SK-N-SH (cell line): ENCODE results near the gene ITFG2. TPM values are rescaled to one million over a fixed set of nuclear protein-coding genes. Genes with fewer than 3 reads are reported as not detected.

Experiments
- CTCF ChIA-PET: fragments of 300-600, 350-600 bp; formaldehyde crosslinking; extraction: SDS; loops from one replicate; lab custom pipeline; 2021; lab: Yijun Ruan, JAX
- POLR2A ChIA-PET: fragments of 350-600 bp; sonication (Branson Sonifier 250); formaldehyde crosslinking; extraction: SDS; loops from one replicate; lab custom pipeline; 2020; ENCODE audit warnings: antibody characterized with exemption, inconsistent platforms; lab: Yijun Ruan, JAX
- DNase-seq: peaks from one replicate; pipeline ENCODE4 v3.0.0; 2012
- H2AFZ ChIP-seq: fragments of 200-600 bp; sonication (generic); 2 replicates; pipeline ENCODE4 v1.8.1; 2016; ENCODE audit warnings: antibody characterized with exemption, mild to moderate bottlenecking, low read depth
- H3F3A ChIP-seq: fragments of 200-600 bp; sonication (generic); replicated peaks from 2 replicates; pipeline ENCODE3; 2016; ENCODE audit warnings: antibody characterized with exemption, mild to moderate bottlenecking; ENCODE audit not compliant: insufficient read depth
- H3K27ac ChIP-seq, 2 experiments: fragments of 200-500 bp in 1 of 2; fragments of 200-600 bp in 1 of 2; sonication (Bioruptor generic) in 1 of 2; sonication (generic), shearing (Covaris generic) in 1 of 2; 2 replicates each; pipeline versions ENCODE4 v1.5.1 to v1.6.1; 2014 to 2016; ENCODE audit warnings: low read depth in 2 of 2, inconsistent platforms in 1 of 2, low read length in 1 of 2, mild to moderate bottlenecking in 1 of 2, mixed read lengths in 1 of 2
- H3K27me3 ChIP-seq: fragments of 200-600 bp; sonication (generic), shearing (Covaris generic); 2 replicates; pipeline ENCODE4 v1.6.1; 2016; ENCODE audit warnings: mixed run types; ENCODE audit not compliant: insufficient read depth
- H3K36me3 ChIP-seq, 2 experiments: fragments of 200-500 bp in 1 of 2; fragments of 200-600 bp in 1 of 2; sonication (Bioruptor generic) in 1 of 2; sonication (generic) in 1 of 2; replicated peaks in 1 of 2; 2 replicates each; pipeline versions ENCODE3 to v1.5.1; 2014 to 2016; ENCODE audit warnings: low read length in 1 of 2, mild to moderate bottlenecking in 1 of 2; ENCODE audit not compliant: insufficient read depth in 2 of 2, control insufficient read depth in 1 of 2
- H3K4me1 ChIP-seq, 2 experiments: fragments of 200-500 bp in 1 of 2; fragments of 200-600 bp in 1 of 2; sonication (Bioruptor generic) in 1 of 2; sonication (generic), shearing (Covaris generic) in 1 of 2; 2 replicates each; pipeline versions ENCODE4 v1.5.1 to v1.6.1; 2014 to 2016; ENCODE audit warnings: low read depth in 1 of 2, low read length in 1 of 2, mixed run types in 1 of 2; ENCODE audit not compliant: insufficient read depth in 2 of 2, control insufficient read depth in 1 of 2
- H3K4me2 ChIP-seq: fragments of 200-600 bp; sonication (generic), shearing (Covaris generic); 2 replicates; pipeline ENCODE4 v1.6.1; 2017; ENCODE audit warnings: mixed run types
- H3K4me3 ChIP-seq, 2 experiments: fragments of 200-500 bp in 1 of 2; fragments of 200-600 bp in 1 of 2; sonication (Bioruptor generic) in 1 of 2; sonication (generic), shearing (Covaris generic) in 1 of 2; 2 replicates each; pipeline versions ENCODE4 v1.5.1 to v1.8.1; 2014 to 2016; ENCODE audit warnings: low read depth in 2 of 2, inconsistent platforms in 1 of 2, low read length in 1 of 2, mild to moderate bottlenecking in 1 of 2, mixed read lengths in 1 of 2, moderate library complexity in 1 of 2
- H3K79me2 ChIP-seq: fragments of 200-600 bp; sonication (generic); 2 replicates; pipeline ENCODE4 v1.8.1; 2017; ENCODE audit warnings: mild to moderate bottlenecking; ENCODE audit not compliant: insufficient read depth
- H3K9ac ChIP-seq: fragments of 200-600 bp; sonication (generic); 2 replicates; pipeline ENCODE4 v1.6.1; 2017; ENCODE audit warnings: mixed run types
- H3K9me2 ChIP-seq: fragments of 200-600 bp; sonication (generic); 2 replicates; pipeline ENCODE4 v1.6.1; 2017; ENCODE audit warnings: mixed run types
- H3K9me3 ChIP-seq: fragments of 200-600 bp; sonication (generic); 2 replicates; pipeline ENCODE4 v1.6.1; 2017; ENCODE audit warnings: mixed run types, mild to moderate bottlenecking, moderate library complexity
- H4K20me1 ChIP-seq: fragments of 200-600 bp; sonication (generic); 2 replicates; pipeline ENCODE4 v1.6.1; 2017; ENCODE audit warnings: mild to moderate bottlenecking, mixed run types; ENCODE audit not compliant: insufficient read depth
- CHD2 ChIP-seq: fragments of 150-350 bp; IDR thresholded peaks from 2 replicates; pipeline ENCODE4 v1.6.1; 2018; ENCODE audit warnings: low read length; ENCODE audit not compliant: partially characterized antibody
- EP300 ChIP-seq, 2 experiments: IDR thresholded peaks; 2 replicates each; pipeline versions ENCODE4 v1.4.0 to v1.6.1; 2012; ENCODE audit warnings: borderline replicate concordance in 1 of 2, low read depth in 1 of 2, low read length in 1 of 2
- EZH2phosphoT487 ChIP-seq: fragments of 200-600 bp; sonication (generic); IDR thresholded peaks from 2 replicates; pipeline ENCODE4 v1.6.1; 2017; ENCODE audit warnings: low read depth, mixed run types, mild to moderate bottlenecking, antibody characterized with exemption, moderate library complexity, borderline replicate concordance
- FOSL2 ChIP-seq: IDR thresholded peaks from 2 replicates; pipeline ENCODE4 v1.4.0; 2012; ENCODE audit warnings: low read depth, mild to moderate bottlenecking, moderate library complexity, borderline replicate concordance
- FOXJ3 ChIP-seq: sonication (generic); formaldehyde crosslinking; IDR thresholded peaks from 2 replicates; pipeline ENCODE4 v1.5.1; 2020; ENCODE audit warnings: mild to moderate bottlenecking, missing genetic modification reagents
- GABPA ChIP-seq: IDR thresholded peaks from 2 replicates; pipeline ENCODE4 v1.4.0; 2012; ENCODE audit warnings: low read depth, mild to moderate bottlenecking
- JUND ChIP-seq: IDR thresholded peaks from 2 replicates; pipeline ENCODE4 v1.4.0; 2012
- NRF1 ChIP-seq: IDR thresholded peaks from 2 replicates; pipeline ENCODE4 v1.6.1; 2012; ENCODE audit warnings: low read depth, mild to moderate bottlenecking, low read length
- POLR2AphosphoS5 ChIP-seq: IDR thresholded peaks from 2 replicates; pipeline ENCODE4 v1.6.1; 2012; ENCODE audit warnings: low read depth, low read length
- RCOR1 ChIP-seq: fragments of 150-350 bp; IDR thresholded peaks from 2 replicates; pipeline ENCODE4 v1.6.1; 2017; ENCODE audit warnings: antibody characterized with exemption, low read length
- SIN3A ChIP-seq: IDR thresholded peaks from 2 replicates; pipeline ENCODE4 v1.6.1; 2012; ENCODE audit warnings: low read depth, mild to moderate bottlenecking, low read length, moderate library complexity, borderline replicate concordance
- SMC3 ChIP-seq: IDR thresholded peaks from 2 replicates; pipeline ENCODE4 v1.6.1; 2012; ENCODE audit warnings: low read depth, low read length, improper control_type of control experiment
- TCF12 ChIP-seq: IDR thresholded peaks from 2 replicates; pipeline ENCODE4 v1.4.0; 2012
- YY1 ChIP-seq: IDR thresholded peaks from 2 replicates; pipeline ENCODE4 v1.4.0; 2012; ENCODE audit warnings: low read depth, mild to moderate bottlenecking
- WGBS: methylation state at CpG from one replicate; pipeline ENCODE4 v1.1.6; 2017; ENCODE audit warnings: low lambda C conversion rate; 5-methylcytosine and 5-hydroxymethylcytosine counted together
- polyA plus RNA-seq, 3 experiments: library from polyadenylated mRNA; depleted of rRNA; stranded (reverse); fragments of >200 nt; gene quantifications; 2 replicates each; pipeline ENCODE4 v1.2.3, GENCODE V29; 2012
- TF ChIP-seq, protein P1 (sequence below): IDR thresholded peaks from 2 replicates; pipeline ENCODE4 v1.4.0; 2012; ENCODE audit warnings: low read depth, borderline replicate concordance
- TF ChIP-seq, protein P2 (sequence below): IDR thresholded peaks from 2 replicates; pipeline ENCODE4 v1.4.0; 2012; ENCODE audit warnings: low read depth, borderline replicate concordance
- TF ChIP-seq, protein P3 (sequence below): fragments of 150-350 bp; IDR thresholded peaks from 2 replicates; pipeline ENCODE4 v1.6.1; 2016; ENCODE audit warnings: mild to moderate bottlenecking, low read depth, low read length

The ITFG2 gene
- polyA plus RNA-seq, 1 of the 3 experiments (the other 2 are of a cell fraction) = 27.2 TPM

DNA sequence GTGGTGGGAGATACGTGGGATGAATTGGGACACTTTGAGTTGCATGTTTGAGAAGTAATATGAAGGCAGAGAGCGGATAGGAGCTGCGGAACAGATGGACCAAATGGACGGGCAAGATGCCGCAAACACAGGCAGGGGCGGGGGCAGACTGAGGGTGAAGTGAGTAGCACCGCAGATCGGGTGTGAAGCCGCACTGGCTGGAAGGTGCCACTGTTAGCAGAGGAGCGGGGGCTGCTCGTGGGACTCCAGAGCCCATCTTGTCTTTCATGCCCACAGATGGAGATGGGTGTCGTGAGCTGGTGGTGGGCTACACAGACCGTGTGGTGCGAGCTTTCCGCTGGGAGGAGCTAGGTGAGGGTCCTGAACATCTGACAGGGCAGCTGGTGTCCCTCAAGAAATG lies 7.3 kb downstream of the ITFG2 start (continued):
- TF ChIP-seq, protein P1, sequence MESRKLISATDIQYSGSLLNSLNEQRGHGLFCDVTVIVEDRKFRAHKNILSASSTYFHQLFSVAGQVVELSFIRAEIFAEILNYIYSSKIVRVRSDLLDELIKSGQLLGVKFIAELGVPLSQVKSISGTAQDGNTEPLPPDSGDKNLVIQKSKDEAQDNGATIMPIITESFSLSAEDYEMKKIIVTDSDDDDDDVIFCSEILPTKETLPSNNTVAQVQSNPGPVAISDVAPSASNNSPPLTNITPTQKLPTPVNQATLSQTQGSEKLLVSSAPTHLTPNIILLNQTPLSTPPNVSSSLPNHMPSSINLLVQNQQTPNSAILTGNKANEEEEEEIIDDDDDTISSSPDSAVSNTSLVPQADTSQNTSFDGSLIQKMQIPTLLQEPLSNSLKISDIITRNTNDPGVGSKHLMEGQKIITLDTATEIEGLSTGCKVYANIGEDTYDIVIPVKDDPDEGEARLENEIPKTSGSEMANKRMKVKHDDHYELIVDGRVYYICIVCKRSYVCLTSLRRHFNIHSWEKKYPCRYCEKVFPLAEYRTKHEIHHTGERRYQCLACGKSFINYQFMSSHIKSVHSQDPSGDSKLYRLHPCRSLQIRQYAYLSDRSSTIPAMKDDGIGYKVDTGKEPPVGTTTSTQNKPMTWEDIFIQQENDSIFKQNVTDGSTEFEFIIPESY = no peak
- TF ChIP-seq FOSL2 (no peak), JUND (no peak), RCOR1 (no peak), FOXJ3 (CRISPR knock-in tag) (no peak), SIN3A (no peak)

DNA sequence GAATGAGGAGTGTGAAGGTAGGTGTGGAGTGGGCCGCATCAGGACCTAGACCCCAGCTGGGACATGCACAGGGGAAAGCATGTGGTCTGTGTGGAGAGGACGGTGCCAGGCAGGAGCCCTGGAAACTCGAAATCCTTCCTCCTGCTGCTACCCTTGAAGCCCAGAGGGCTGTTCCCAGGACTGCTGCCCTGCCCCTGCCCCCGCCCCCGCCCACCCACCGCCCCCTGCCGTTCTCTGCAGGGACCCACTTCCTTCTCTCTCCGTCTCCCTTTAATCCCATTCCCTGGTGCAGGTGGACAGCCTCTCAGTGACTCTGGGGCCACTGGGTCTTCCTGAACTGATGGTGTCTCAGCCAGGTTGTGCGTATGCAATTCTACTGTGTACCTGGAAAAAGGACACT lies 8.0 kb downstream of the ITFG2 start:
- no peak overlapping the region for H3K9ac ChIP-seq
- CTCF ChIA-PET = interaction anchor here (0.8 to 1.5 kb wide), 2 partner anchors 25 to 123 kb away, joined by 3 to 4 read pairs; no protein-coding TSS in a partner anchor
- no peaks in the 10 kb centered on the region for H3K4me1 ChIP-seq
- POLR2A ChIA-PET = no interaction called here
- H3K79me2 ChIP-seq = peaks cover 2% of the 10 kb centered on the region
- no peaks in the 10 kb centered on the region for H3K27me3 ChIP-seq
- H3K9me2 ChIP-seq = no peaks in the 10 kb centered on the region
- H3K4me2 ChIP-seq = no peak overlapping the region
- no peaks in the 10 kb centered on the region for H3K9me3 ChIP-seq
- WGBS = 94% methylated on average over 8 of the region's 9 CpGs
- no peak for TF ChIP-seq FOSL2
- TF ChIP-seq, protein P2, sequence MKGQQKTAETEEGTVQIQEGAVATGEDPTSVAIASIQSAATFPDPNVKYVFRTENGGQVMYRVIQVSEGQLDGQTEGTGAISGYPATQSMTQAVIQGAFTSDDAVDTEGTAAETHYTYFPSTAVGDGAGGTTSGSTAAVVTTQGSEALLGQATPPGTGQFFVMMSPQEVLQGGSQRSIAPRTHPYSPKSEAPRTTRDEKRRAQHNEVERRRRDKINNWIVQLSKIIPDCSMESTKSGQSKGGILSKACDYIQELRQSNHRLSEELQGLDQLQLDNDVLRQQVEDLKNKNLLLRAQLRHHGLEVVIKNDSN = no peak
- TF ChIP-seq SMC3 = no peak
- TF ChIP-seq GABPA = no peak
- no peak for TF ChIP-seq EZH2phosphoT487
- no peak for TF ChIP-seq CHD2
- TF ChIP-seq, protein P3, sequence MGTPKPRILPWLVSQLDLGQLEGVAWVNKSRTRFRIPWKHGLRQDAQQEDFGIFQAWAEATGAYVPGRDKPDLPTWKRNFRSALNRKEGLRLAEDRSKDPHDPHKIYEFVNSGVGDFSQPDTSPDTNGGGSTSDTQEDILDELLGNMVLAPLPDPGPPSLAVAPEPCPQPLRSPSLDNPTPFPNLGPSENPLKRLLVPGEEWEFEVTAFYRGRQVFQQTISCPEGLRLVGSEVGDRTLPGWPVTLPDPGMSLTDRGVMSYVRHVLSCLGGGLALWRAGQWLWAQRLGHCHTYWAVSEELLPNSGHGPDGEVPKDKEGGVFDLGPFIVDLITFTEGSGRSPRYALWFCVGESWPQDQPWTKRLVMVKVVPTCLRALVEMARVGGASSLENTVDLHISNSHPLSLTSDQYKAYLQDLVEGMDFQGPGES = no peak
- no peak for TF ChIP-seq POLR2AphosphoS5
- TF ChIP-seq YY1 = no peak
- TF ChIP-seq EP300 (IDR thresholded peaks at IDR 0.05; ENCODE audit: borderline replicate concordance in 1 of 2, low read depth in 1 of 2, low read length in 1 of 2) = no peak
- no peak for TF ChIP-seq TCF12
- TF ChIP-seq NRF1 = no peak
- no peak overlapping the region for H3K27ac ChIP-seq
- H2AFZ ChIP-seq = no peak overlapping the region
- DNase-seq = no peak
- H3K36me3 ChIP-seq = peaks cover 12 to 63% of the 10 kb centered on the region in 2 experiments
- no peak overlapping the region for H3K4me3 ChIP-seq
- no peaks in the 10 kb centered on the region for H4K20me1 ChIP-seq
- H3F3A ChIP-seq = no peaks in the 10 kb centered on the region
